OCI-LY3 (cell line): Measurements from ENCODE around the gene EXD1.

Experiments used
- H2AFZ ChIP-seq: fragments of 200-600, 300-600 bp; shearing (Covaris generic); 2 replicates; pipeline ENCODE4 v1.6.0; 2014; ENCODE audit warnings: antibody characterized with exemption, low read depth, low read length
- H3K27ac ChIP-seq: fragments of 200-600, 300-600 bp; sonication (generic); 2 replicates; pipeline ENCODE4 v1.5.1; 2014; ENCODE audit warnings: mild to moderate bottlenecking, low read length, moderate library complexity, mixed read lengths
- H3K27me3 ChIP-seq: fragments of 200-600, 300-600 bp; sonication (generic); 2 replicates; pipeline ENCODE4 v1.6.1; 2014; ENCODE audit warnings: low read depth, low read length, mixed read lengths
- H3K36me3 ChIP-seq: fragments of 200-600, 300-600 bp; sonication (generic); replicated peaks from 2 replicates; pipeline ENCODE3; 2014; ENCODE audit warnings: low read depth, low read length, mixed read lengths
- H3K4me1 ChIP-seq: fragments of 300-600, 200-600 bp; sonication (generic); 2 replicates; pipeline ENCODE4 v1.6.1; 2014; ENCODE audit warnings: low read length, mixed read lengths
- H3K4me2 ChIP-seq: fragments of 200-600, 300-600 bp; sonication (generic); 2 replicates; pipeline ENCODE4 v1.6.1; 2014; ENCODE audit warnings: low read length, mixed read lengths
- H3K4me3 ChIP-seq: fragments of 300-600, 200-600 bp; sonication (generic); 2 replicates; pipeline ENCODE4 v1.5.1; 2014; ENCODE audit warnings: antibody characterized with exemption, mild to moderate bottlenecking, low read length, moderate library complexity
- H3K79me2 ChIP-seq: fragments of 300-600, 200-600 bp; shearing (Covaris generic); 2 replicates; pipeline ENCODE4 v1.6.1; 2014; ENCODE audit warnings: mild to moderate bottlenecking, low read length, mixed read lengths
- H3K9ac ChIP-seq: fragments of 300-600, 200-600 bp; shearing (Covaris generic); 2 replicates; pipeline ENCODE4 v1.6.0; 2014; ENCODE audit warnings: mild to moderate bottlenecking, low read length, moderate library complexity
- H3K9me3 ChIP-seq: fragments of 200-600, 300-600 bp; shearing (Covaris generic); 2 replicates; pipeline ENCODE4 v1.6.1; 2014; ENCODE audit warnings: low read length, mixed read lengths; ENCODE audit not compliant: insufficient read depth
- H4K20me1 ChIP-seq: fragments of 200-600, 300-600 bp; sonication (generic); 2 replicates; pipeline ENCODE4 v1.6.1; 2016; ENCODE audit warnings: low read length, mixed read lengths; ENCODE audit not compliant: insufficient read depth
- EZH2phosphoT487 ChIP-seq: fragments of 200-600 bp; shearing (Covaris generic); IDR thresholded peaks from 2 replicates; pipeline ENCODE4 v1.6.1; 2018; ENCODE audit warnings: antibody characterized with exemption, mixed run types, low read depth
- TF ChIP-seq, protein P1 (sequence below): fragments of 200-600, 300-600 bp; sonication (generic); IDR thresholded peaks from 2 replicates; pipeline ENCODE4 v1.5.1; 2014; ENCODE audit warnings: antibody characterized with exemption, low read length, low read depth

Gene EXD1

DNA sequence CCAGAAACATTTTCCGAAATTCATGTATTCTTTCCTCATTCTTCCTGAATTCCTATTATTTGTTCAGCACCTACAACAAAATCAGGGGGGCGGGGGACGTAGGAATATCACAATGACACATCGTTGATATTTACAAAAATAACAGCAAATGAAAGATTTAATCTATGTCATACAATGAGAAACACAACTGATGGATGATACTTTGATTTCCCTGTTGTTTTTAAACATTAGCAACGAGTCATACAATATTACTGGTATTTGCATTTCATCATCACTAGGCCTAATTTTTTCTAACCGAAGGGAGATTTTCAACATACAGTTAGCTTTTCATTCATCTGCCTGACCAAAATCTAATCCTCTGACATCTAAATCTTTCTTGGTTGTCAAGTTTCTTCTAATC lies 69.2 kb downstream of the EXD1 start:
- no peaks in the 10 kb centered on the region for H3K4me1 ChIP-seq
- H4K20me1 ChIP-seq: no peaks in the 10 kb centered on the region
- H3K9ac ChIP-seq: no peak overlapping the region
- H3K27me3 ChIP-seq: no peaks in the 10 kb centered on the region
- no peaks in the 10 kb centered on the region for H3K9me3 ChIP-seq
- TF ChIP-seq, protein P1, sequence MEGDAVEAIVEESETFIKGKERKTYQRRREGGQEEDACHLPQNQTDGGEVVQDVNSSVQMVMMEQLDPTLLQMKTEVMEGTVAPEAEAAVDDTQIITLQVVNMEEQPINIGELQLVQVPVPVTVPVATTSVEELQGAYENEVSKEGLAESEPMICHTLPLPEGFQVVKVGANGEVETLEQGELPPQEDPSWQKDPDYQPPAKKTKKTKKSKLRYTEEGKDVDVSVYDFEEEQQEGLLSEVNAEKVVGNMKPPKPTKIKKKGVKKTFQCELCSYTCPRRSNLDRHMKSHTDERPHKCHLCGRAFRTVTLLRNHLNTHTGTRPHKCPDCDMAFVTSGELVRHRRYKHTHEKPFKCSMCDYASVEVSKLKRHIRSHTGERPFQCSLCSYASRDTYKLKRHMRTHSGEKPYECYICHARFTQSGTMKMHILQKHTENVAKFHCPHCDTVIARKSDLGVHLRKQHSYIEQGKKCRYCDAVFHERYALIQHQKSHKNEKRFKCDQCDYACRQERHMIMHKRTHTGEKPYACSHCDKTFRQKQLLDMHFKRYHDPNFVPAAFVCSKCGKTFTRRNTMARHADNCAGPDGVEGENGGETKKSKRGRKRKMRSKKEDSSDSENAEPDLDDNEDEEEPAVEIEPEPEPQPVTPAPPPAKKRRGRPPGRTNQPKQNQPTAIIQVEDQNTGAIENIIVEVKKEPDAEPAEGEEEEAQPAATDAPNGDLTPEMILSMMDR: no peak
- TF ChIP-seq EZH2phosphoT487: no peak
- H3K79me2 ChIP-seq: no peaks in the 10 kb centered on the region
- no peaks in the 10 kb centered on the region for H3K36me3 ChIP-seq
- no peak overlapping the region for H2AFZ ChIP-seq
- H3K4me2 ChIP-seq: no peak overlapping the region
- no peak overlapping the region for H3K27ac ChIP-seq
- no peak overlapping the region for H3K4me3 ChIP-seq

DNA sequence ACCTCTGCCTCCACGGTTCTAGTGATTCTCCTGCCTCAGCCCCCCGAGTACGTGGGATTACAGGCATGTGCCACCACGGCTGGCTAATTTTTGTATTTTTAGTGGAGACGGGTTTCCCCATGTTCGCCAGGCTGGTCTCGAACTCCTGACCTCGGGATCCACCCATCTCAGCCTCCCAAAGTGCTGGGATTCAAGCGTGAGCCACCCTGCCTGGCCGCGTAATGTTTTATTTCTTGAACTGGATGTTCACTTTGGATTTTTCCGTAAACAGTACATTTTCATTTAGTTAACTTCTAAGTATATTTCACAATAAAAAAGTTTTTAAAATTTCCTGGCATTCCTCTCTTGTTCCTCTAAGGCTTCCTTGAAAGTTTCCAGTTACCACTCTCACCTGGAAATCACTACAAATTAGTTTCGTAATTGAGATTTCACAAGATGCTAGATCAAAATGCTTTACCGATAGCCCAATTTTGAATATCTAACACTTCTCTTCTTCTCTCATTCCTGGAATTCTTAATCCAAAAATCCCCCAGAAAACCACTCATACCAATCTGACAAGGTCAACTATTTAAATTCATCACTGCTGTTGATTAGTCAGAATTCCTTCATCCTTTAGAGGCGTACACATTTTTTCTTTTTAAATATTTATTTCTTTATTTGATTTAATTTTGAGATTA lies 69.8 kb downstream of the EXD1 start:
- H3K4me1 ChIP-seq: no peaks in the 10 kb centered on the region
- H3K4me2 ChIP-seq: no peak overlapping the region
- H3K9me3 ChIP-seq: no peaks in the 10 kb centered on the region
- H3K79me2 ChIP-seq: no peaks in the 10 kb centered on the region
- no peak overlapping the region for H2AFZ ChIP-seq
- H3K9ac ChIP-seq: no peak overlapping the region
- H4K20me1 ChIP-seq: no peaks in the 10 kb centered on the region
- H3K27me3 ChIP-seq: no peaks in the 10 kb centered on the region
- H3K27ac ChIP-seq: no peak overlapping the region
- H3K4me3 ChIP-seq: no peak overlapping the region
- TF ChIP-seq, protein P1: no peak
- no peak for TF ChIP-seq EZH2phosphoT487
- H3K36me3 ChIP-seq: no peaks in the 10 kb centered on the region

DNA sequence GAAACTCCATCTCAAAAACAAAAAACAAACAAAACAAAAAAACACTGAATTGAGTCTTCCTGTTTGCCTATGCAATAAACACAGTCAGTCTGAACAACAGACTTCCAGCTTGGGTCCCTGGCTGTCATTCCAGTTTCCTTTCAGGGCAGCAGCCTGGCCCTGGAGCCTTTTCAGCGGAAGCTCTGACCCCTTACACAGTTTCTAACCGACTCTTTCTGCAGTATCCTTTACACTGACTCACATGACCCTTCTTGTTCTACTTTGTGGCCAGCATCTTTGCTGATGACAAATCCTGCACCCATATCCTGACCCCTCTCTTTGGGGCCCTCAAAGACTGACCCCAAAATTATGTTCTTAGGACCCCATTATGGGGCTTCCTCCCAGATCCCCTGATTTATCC lies 76.1 kb downstream of the EXD1 start:
- no peak overlapping the region for H3K9ac ChIP-seq
- H3K36me3 ChIP-seq: no peaks in the 10 kb centered on the region
- H4K20me1 ChIP-seq: no peaks in the 10 kb centered on the region
- H3K27me3 ChIP-seq: no peaks in the 10 kb centered on the region
- H3K4me1 ChIP-seq: peaks cover 8% of the 10 kb centered on the region; the same call in 1 of the 2 replicates
- no peak overlapping the region for H3K4me2 ChIP-seq
- no peaks in the 10 kb centered on the region for H3K9me3 ChIP-seq
- TF ChIP-seq, protein P1: no peak
- no peak for TF ChIP-seq EZH2phosphoT487
- H3K4me3 ChIP-seq: no peak overlapping the region
- H3K79me2 ChIP-seq: no peaks in the 10 kb centered on the region
- no peak overlapping the region for H2AFZ ChIP-seq
- H3K27ac ChIP-seq: no peak overlapping the region

DNA sequence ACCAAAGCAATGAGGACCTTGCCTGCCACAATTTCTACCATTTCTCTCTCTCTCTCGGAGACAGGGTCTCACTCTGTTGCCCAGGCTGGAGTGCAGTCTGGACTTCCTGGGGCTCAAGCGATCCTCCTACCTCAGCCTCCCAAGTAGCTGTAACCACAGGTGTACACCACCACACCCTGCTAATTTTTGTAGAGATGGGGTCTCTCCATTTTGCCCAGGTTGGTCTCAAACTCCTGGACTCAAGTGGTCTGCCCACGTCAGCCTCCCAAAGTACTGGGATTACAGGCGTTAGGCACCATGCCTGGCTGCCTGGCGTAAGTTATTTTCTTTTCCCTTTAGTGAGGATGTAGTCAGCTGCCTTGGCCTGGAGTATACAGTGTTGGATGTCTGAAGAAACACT lies 76.8 kb downstream of the EXD1 start:
- H3K4me1 ChIP-seq: peaks cover 8% of the 10 kb centered on the region; the same call in 1 of the 2 replicates
- H3K4me2 ChIP-seq: no peak overlapping the region
- H4K20me1 ChIP-seq: no peaks in the 10 kb centered on the region
- H3K36me3 ChIP-seq: no peaks in the 10 kb centered on the region
- H3K27me3 ChIP-seq: no peaks in the 10 kb centered on the region
- H3K27ac ChIP-seq: no peak overlapping the region
- H3K79me2 ChIP-seq: no peaks in the 10 kb centered on the region
- H3K4me3 ChIP-seq: no peak overlapping the region
- no peak overlapping the region for H3K9ac ChIP-seq
- no peaks in the 10 kb centered on the region for H3K9me3 ChIP-seq
- no peak overlapping the region for H2AFZ ChIP-seq
- TF ChIP-seq EZH2phosphoT487: no peak
- TF ChIP-seq, protein P1: no peak
